ENCODE data around the gene POLD4.

POLD4 gene

GRCh38 chr11:67304511-67305113 lies 48.7 kb downstream of the POLD4 start:
- H3K79me2 ChIP-seq (ENCODE audit: insufficient read depth, low read depth): no peaks in the 10 kb centered on the region
- H3K4me1 ChIP-seq (ENCODE audit: low read depth, poor library complexity, severe bottlenecking): no peaks in the 10 kb centered on the region
- H2AFZ ChIP-seq (ENCODE audit: low read depth): no peak overlapping the region
- no peaks in the 10 kb centered on the region for H3K27me3 ChIP-seq (ENCODE audit: insufficient read depth, low read depth)
- no peaks in the 10 kb centered on the region for H3K36me3 ChIP-seq (ENCODE audit: insufficient read depth)
- no peak overlapping the region for H3K9ac ChIP-seq
- H3K27ac ChIP-seq: no peak overlapping the region
- no peaks in the 10 kb centered on the region for H4K20me1 ChIP-seq (ENCODE audit: insufficient read depth)
- TF ChIP-seq CTCF (conservative IDR thresholded peaks at IDR 0.05; ENCODE audit: low read depth, low read length): no peak
- H3K4me2 ChIP-seq: no peak overlapping the region
- no peak overlapping the region for H3K4me3 ChIP-seq (IDR thresholded peaks at IDR 0.05; ENCODE audit: insufficient read depth, low read depth, low read length)

GRCh38 chr11:67303835-67304411 lies 49.4 kb downstream of the POLD4 start:
- H4K20me1 ChIP-seq (ENCODE audit: insufficient read depth): no peaks in the 10 kb centered on the region
- no peak overlapping the region for H3K27ac ChIP-seq
- peak overlapping the region; percentile 71 for H2AFZ ChIP-seq (ENCODE audit: low read depth)
- no peaks in the 10 kb centered on the region for H3K79me2 ChIP-seq (ENCODE audit: insufficient read depth, low read depth)
- H3K4me1 ChIP-seq (ENCODE audit: low read depth, poor library complexity, severe bottlenecking): no peaks in the 10 kb centered on the region
- H3K36me3 ChIP-seq (ENCODE audit: insufficient read depth): no peaks in the 10 kb centered on the region
- H3K4me3 ChIP-seq (IDR thresholded peaks at IDR 0.05; ENCODE audit: insufficient read depth, low read depth, low read length): no peak overlapping the region
- no peaks in the 10 kb centered on the region for H3K27me3 ChIP-seq (ENCODE audit: insufficient read depth, low read depth)
- H3K9ac ChIP-seq: peak overlapping the region; percentile 51; the same call in 1 of the 2 replicates
- H3K4me2 ChIP-seq: peak overlapping the region; percentile 54; the same call in 1 of the 2 replicates
- no peak for TF ChIP-seq CTCF (conservative IDR thresholded peaks at IDR 0.05; ENCODE audit: low read depth, low read length)

GRCh38 chr11:67303132-67303834 lies 50.1 kb downstream of the POLD4 start, which contains the start of gene SSH3:
SSH3 (plus strand) TSS chr11:67303530; CDS start chr11:67303626, 96 bp downstream.
- Histone ChIP-seq H3K27ac (no peak within 1 kb of the TSS), H3K79me2 (ENCODE audit: insufficient read depth, low read depth) (no peaks in the 10 kb centered on the region), H3K4me2 (peak within 1 kb of the TSS; percentile 54), H3K27me3 (ENCODE audit: insufficient read depth, low read depth) (no peaks in the 10 kb centered on the region), H3K4me3 (IDR thresholded peaks at IDR 0.05; ENCODE audit: insufficient read depth, low read depth, low read length) (no peak within 1 kb of the TSS), H3K36me3 (ENCODE audit: insufficient read depth) (no peaks in the 10 kb centered on the region), H2AFZ (ENCODE audit: low read depth) (peak within 1 kb of the TSS; percentile 71), H3K9ac (peak within 1 kb of the TSS; percentile 51; the same call in 1 of the 2 replicates), H4K20me1 (ENCODE audit: insufficient read depth) (no peaks in the 10 kb centered on the region), H3K4me1 (ENCODE audit: low read depth, poor library complexity, severe bottlenecking) (no peaks in the 10 kb centered on the region)
- no peak for TF ChIP-seq CTCF (conservative IDR thresholded peaks at IDR 0.05; ENCODE audit: low read depth, low read length)

GRCh38 chr11:67302571-67303131 lies 50.7 kb downstream of the POLD4 start:
- no peak overlapping the region for H3K27ac ChIP-seq
- H3K36me3 ChIP-seq (ENCODE audit: insufficient read depth): no peaks in the 10 kb centered on the region
- H3K27me3 ChIP-seq (ENCODE audit: insufficient read depth, low read depth): no peaks in the 10 kb centered on the region
- H4K20me1 ChIP-seq (ENCODE audit: insufficient read depth): no peaks in the 10 kb centered on the region
- no peak overlapping the region for H3K4me3 ChIP-seq (IDR thresholded peaks at IDR 0.05; ENCODE audit: insufficient read depth, low read depth, low read length)
- no peaks in the 10 kb centered on the region for H3K4me1 ChIP-seq (ENCODE audit: low read depth, poor library complexity, severe bottlenecking)
- TF ChIP-seq CTCF (conservative IDR thresholded peaks at IDR 0.05; ENCODE audit: low read depth, low read length): no peak
- peak overlapping the region; percentile 71; the same call in 1 of the 2 replicates for H2AFZ ChIP-seq (ENCODE audit: low read depth)
- peak overlapping the region; percentile 54 for H3K4me2 ChIP-seq
- no peaks in the 10 kb centered on the region for H3K79me2 ChIP-seq (ENCODE audit: insufficient read depth, low read depth)
- H3K9ac ChIP-seq: no peak overlapping the region
